KG1 (cell line): ENCODE measurements around the gene NLRX1.
A peak's percentile ranks its signal among the peaks of the same experiment; 100 is the strongest.
"Not testable (repeated sequence)": the region's sequence is repeated elsewhere in the genome, so short reads cannot be mapped to it uniquely, and the experiment has no call there.

ENCODE experiments used
- DNase-seq: peaks from one replicate; lab custom pipeline; 2025; lab: John Stamatoyannopoulos, UW

Gene NLRX1, protein sequence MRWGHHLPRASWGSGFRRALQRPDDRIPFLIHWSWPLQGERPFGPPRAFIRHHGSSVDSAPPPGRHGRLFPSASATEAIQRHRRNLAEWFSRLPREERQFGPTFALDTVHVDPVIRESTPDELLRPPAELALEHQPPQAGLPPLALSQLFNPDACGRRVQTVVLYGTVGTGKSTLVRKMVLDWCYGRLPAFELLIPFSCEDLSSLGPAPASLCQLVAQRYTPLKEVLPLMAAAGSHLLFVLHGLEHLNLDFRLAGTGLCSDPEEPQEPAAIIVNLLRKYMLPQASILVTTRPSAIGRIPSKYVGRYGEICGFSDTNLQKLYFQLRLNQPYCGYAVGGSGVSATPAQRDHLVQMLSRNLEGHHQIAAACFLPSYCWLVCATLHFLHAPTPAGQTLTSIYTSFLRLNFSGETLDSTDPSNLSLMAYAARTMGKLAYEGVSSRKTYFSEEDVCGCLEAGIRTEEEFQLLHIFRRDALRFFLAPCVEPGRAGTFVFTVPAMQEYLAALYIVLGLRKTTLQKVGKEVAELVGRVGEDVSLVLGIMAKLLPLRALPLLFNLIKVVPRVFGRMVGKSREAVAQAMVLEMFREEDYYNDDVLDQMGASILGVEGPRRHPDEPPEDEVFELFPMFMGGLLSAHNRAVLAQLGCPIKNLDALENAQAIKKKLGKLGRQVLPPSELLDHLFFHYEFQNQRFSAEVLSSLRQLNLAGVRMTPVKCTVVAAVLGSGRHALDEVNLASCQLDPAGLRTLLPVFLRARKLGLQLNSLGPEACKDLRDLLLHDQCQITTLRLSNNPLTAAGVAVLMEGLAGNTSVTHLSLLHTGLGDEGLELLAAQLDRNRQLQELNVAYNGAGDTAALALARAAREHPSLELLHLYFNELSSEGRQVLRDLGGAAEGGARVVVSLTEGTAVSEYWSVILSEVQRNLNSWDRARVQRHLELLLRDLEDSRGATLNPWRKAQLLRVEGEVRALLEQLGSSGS

DNA sequence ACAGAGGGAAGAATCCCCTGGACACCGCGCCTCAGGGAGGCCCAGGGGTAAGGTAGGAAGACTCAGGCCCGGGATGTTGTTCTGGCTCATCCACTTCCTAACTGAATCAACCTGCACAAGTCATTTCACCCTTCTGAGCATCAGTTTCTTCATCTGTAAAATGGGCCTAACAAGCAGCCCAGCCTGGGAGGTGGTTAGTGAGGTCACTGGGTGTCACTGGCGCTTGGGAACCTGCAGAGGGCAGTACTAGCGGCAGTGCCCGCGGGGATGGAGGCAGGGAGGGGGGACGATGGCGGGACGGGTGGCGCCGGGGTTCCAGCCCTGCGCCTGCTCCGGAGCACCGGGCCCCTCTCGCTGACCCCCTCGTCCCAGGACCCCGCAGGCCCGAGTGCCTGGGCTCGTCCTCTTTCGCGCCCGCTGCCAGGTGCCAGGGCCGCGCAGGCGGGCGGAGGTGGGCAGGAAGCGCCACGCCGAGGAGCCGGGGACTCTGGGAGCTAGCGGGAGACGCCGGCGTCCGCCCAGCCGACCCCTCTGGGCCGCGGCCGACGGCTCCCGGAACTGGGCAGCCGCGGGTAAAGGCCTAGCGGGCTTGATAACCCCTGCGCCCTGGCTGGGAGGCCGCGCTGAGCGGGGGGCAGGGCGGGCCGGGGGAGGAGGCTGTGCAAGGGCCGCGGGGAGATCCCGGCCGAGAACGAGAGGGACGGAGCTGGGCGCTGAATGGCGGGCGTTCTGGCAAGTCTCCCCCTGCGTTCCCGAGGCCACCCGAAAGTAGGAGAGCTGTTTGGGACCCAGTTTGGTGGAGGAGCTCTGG, at the start of gene NLRX1:
Gene NLRX1, plus strand, starts transcription at position 255 of the 811 bp plus-strand sequence. CDS start 2,679 bp downstream, outside the sequence.
- DNase-seq, result peak; percentile 89

DNA sequence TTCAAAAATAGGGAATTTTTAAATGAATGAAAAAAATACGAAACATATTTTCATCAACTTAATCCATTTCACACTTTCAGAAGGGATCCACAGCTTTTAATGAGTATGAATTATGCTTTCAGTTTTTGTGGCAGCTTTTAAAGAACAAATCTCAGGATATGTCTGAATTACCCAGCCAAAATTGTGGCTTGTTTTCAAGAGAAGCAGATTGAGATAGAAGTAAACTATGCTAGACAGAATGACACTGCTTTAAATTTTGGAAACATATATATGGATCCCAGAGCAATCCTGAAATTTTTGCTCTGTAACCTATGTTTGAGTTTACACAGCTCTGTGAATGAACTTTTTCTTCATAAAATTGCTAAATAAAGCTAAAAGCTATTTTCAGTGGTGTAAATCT, 49.6 kb upstream of the NLRX1 start:
- DNase-seq, result no peak

DNA sequence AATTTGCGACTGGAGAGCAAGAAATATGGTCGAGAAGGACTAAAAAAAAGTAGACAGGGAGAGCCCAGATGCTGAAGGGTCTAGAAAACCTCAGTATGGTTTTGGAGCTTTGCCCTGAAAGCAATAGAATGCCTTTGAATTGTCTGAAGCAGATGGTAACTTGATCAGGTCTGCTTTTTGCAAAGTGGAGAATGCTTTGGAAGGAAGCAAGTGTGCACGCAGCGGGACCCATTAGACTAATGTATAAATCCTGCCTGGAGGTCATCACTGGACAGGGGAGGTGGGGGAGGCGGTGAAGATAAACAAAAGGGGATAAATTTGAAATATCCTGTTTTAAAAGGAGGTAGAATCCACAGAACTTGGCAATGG, 47.9 kb upstream of the NLRX1 start:
- no peak for DNase-seq

DNA sequence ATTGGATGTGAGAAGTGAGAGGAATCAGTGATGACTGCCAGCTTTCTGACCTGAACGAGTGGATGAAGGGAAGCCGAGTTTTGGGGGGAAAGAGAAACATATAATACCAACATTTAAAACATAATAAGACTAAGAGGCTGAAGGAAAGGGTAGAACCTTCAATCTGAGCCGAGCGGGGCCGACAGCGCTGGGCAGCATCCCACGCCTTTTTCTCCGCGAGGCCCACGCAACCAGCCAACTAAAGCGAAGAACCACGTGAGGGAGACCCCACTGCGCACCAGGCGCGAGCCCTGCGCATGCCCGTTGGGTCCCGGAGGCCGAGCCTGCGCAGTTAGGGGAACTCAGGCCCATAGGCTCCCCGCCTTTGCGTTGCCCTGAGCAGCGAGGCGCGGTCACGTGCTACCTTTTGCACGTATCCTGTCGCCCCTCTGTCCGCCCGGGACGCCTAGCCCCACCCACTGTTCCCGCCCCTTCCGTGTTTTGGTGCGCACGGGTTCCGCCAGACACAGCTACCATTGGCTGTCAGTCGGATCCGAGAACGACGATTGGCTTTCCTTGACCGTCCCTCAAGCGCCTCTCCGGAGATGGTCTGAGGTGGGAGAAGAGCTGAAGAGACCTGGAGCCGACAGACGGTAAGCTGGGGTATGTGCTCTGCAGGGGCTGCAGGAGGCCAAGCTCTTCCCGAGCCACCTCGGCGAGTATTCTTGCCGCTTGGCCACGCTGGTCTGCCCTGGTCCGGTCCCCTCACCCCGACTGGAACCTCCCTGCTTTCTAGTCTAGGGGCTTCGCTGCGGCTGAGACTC, 47.3 kb upstream of the NLRX1 start, which contains the start of gene HINFP:
Gene HINFP, plus strand, starts transcription at position 573 of the 803 bp plus-strand sequence. CDS start 5,365 bp downstream, outside the sequence.
- DNase-seq, result peak; percentile 100

DNA sequence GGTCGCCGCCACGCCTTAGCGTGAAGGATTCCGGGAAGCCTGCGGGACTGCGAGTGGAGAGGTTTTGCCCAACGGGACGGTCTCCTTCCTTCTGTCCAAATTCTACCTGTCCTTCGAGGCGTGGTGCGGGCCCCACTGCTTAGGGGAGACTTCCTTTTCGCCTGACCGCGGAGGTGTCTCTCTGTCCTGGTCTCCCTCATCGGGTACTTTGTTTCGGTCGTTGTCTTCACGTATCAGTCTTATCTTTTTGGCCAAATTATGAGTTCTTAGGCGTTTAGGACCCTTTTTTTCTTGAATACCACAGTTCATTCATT, 46.8 kb upstream of the NLRX1 start:
- DNase-seq, result peak; percentile 26

DNA sequence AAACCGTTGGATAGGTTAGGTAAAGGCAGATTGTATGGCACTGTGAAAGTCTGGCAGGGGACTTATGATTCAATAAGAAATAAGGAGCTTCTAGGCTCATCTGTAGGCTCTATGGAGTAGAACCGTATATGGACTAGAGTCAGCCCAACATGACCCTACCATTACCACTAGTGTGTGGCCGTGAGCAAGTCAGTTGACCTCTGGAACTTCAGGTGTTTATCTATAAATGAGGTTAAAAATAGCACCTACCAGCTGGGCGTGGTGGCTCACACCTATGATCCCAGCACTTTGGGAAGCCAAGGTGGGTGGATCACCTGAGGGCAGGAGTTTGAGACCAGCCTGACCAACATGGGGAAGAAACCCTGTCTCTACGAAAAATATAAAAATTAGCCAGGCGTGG, 42.7 kb upstream of the NLRX1 start:
- DNase-seq, result no peak

DNA sequence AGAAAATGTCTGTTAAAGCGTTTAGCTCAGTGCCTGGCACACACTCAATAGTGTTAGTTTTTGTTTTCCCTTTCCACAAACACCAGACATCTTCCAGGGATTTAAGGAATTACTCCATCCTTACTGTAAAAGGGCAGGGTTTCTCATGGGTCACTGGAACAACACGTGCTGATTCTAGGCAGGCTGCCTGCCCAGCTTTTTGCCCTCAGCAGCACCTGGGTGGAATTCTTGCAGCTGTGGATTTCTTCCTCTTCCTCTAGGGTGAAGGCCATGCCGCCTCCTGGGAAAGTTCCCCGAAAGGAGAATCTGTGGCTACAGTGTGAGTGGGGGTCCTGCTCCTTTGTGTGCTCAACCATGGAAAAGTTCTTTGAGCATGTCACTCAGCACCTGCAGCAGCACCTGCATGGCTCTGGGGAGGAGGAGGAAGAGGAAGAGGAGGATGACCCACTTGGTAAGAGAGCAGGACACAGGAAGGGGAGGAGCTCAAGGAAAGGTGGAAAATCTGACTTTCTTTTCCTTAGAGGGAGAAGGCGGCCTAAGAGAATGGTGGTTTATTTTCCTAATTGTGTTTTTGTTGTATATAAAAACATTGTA, 41.8 kb upstream of the NLRX1 start:
- DNase-seq, result no peak

DNA sequence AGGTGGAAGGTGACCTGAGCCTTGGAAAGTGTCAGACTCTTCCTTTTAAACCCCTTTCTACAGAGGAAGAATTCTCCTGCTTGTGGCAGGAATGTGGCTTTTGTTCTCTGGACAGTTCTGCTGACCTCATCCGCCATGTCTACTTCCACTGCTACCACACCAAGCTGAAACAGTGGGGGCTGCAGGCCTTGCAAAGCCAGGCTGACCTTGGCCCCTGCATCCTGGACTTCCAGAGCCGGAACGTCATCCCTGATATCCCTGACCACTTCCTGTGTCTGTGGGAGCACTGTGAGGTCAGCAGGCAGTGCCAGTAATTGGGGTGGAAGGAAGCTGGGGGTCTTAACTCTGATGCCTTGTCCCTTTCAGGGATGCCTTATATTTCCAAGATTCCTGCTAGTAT, 37.9 kb upstream of the NLRX1 start:
- no peak for DNase-seq

DNA sequence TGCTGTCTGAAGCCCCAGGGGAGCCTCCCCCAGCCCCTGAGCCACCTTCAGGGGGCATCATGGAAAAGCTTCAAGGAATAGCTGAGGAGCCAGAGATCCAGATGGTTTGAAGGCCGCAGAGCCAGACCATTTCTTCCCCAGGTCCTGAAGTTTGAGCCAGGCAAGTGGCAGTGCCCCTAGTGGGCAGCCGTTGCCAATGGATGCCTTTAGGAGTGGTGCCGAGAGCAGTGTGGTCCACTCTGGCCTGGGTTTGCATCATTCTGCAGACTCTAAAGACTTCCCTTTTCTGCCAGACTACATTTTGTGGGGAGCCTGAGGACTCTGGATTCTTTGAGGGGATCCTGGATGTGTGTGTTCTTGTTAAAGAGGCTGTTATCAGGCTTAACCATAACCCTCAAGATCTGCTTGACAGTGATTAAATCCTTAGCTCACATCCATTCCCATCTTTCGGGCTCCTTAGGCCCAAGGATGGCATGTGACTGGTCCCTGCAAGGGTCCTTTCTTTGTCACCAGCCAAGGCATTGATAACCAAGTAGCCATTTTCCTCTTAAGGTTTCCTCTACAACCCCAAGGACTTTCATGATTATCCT, 34.0 kb upstream of the NLRX1 start:
- DNase-seq, result no peak

DNA sequence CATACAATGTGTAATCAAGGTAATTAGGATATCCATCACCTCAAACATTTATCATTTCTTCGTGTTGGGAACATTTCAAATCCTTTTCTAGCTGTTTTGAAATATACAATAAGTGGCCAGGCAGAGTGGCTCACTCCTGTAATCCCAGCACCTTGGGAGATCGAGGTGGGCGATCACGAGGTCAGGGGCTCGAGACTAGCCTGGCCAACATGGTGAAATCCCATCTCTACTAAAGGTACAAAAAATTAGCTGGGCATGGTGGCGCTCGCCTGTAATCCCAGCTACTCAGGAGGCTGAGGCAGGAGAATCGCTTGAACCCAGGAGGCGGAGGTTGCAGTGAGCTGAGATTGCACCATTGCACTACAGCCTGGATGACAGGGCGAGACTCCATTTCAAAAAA, 29.2 kb upstream of the NLRX1 start:
- not testable (repeated sequence) for DNase-seq

DNA sequence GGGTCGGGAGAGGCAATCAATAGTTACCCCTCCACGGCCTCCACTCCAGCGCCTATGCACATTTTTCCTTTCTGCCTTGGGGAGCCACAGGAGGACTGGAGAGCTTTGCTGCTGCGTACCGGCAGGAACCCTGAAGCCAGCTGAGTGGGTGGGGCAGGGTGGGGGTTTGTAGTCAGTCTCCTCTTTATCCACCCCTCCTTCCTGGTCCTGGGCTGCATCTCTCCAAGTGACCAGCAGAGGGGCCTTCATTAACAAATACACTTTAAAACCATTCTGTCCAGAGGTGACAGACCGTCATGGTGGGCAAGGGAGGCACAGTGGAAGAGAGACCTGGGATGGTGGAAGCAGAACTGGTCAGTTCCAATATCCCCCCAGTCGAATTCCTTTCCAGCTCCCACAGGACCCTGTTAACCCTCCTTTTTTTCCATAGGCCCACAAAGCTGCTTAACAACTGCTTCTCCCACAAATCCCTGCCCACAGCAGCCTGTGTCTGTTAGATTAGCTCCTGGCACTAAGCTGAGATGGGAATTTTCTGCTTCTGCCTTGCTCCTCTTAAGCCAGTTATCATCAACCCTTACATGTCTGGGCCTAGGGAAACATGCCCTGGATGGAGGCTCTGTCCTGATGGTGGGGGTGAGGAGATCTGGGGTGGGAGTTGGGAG, 23.6 kb upstream of the NLRX1 start:
- DNase-seq, result peak; percentile 21

DNA sequence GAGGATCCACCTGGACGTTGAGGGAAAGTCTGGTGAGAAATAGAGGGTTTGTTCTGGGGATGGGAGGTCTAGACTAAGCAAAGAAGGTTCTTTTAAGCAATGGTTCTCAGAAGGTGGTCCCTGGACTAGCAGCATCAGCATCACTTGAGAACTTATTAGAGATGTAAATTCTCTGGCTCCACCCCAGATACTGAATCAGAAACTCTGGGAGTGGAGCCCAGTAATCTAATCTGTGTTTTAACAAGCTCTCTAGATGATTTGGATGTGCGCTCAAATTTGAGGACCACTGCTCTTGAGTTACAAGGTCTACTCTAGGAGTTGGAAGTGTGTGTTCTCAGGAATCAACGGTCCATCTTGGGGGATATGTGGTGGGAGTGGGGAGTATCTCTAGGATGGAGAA, 23.0 kb upstream of the NLRX1 start:
- no peak for DNase-seq

DNA sequence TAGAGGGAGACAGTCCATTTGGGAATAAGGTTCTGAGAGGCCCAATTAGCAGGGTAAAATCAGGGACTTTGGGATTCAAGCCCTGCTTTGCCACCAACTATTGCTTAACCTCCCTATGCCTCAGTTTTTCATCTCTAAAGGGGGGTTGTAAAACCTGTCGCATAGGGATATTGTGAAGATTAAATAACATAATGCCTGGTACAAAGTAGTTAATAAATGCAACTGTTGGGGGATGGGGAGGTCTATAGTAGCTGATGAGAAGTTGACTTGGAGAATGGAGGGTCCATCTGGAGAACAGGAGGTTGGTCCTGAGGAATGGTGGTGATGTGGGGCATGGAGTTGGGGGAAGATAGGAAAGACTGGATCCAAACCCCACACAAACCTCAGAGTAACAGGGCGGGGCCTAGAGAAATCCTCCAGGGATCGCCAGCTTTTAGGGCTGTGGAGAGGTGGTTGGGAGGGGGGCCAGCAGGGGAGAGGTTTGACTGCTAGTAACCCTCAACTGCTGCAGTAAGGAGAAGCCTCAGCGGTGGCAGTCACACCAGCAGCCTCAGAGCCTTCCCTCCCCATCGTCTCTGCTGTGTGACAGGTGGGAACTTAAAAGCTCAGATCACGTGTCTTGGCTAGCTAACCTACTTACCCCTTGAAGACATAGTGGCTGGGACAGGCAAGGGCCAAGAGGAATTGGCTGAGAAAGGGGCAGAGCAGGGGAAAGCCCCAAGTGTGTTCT, 20.8 kb upstream of the NLRX1 start:
- no peak for DNase-seq

DNA sequence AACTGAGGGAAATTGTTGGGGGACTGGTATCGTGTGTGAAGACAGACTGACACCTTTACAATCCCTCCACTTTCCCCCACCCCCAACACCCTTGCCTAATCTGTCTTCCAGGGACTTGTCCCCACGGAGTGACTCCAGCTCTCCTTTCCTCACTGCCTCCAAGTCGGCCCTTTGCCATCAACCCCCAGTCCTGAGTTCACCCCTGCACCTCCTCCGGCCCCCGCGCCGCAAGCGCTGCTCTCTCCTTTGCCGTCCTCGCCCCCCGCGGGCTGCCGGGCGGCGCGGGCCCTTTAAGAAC, 19.9 kb upstream of the NLRX1 start:
- no peak for DNase-seq

DNA sequence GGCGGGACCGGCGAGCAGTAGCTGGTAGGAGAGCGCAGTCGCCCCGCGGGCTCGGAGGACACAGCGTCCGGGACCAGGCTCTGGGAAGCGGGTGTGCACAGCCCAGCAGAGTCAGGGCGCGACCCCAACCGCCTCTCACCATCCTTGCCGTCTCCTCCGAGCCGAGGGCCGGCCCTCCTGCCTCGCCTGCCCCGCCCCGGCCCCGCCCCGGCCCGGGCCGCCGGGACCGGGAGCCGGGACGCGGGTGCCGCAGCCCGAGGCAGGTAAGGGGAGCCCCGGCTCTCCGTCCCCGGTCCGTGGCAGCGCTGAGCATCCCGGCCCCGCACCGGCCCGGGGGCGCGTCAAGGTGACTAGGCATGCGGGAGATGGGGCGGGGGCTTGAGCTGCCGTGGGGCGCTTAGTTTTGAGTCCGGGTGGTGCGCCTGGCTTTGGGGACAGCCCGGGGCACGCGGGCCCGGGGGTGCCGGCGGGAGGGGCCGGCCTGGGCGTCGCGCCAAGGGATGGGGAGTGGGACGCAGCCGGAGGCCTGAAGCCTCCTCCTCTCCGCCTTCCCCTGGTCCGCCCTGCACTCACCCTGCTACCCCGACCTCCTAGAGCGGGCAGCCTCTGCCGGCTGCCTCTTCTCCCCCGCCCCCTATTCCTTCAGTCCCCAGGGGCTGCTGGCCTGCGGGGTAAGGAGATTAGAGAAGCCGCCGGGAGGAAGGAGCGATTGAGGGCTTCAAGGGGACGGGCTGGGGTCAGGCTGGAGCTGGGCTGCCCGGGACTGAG, 19.3 kb upstream of the NLRX1 start, which contains the start of gene ABCG4:
Gene ABCG4, plus strand, starts transcription at position 35 of the 768 bp plus-strand sequence. CDS start 914 bp downstream, outside the sequence.
- no peak for DNase-seq

DNA sequence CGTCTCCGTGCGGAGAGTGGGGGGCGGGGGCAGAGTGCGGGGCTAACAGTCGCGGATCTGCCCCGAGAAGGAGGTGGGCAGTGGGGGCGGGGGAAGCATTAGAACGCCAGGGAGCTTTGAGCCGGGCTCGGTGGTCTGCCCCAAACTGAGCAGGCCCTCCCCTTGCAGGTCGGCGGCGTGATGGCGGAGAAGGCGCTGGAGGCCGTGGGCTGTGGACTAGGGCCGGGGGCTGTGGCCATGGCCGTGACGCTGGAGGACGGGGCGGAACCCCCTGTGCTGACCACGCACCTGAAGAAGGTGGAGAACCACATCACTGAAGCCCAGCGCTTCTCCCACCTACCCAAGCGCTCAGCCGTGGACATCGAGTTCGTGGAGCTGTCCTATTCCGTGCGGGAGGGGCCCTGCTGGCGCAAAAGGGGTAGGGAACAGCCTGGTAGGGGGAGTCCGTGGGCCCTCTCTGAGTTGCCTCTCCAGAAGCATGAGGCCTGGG, 18.7 kb upstream of the NLRX1 start:
- DNase-seq, result no peak

DNA sequence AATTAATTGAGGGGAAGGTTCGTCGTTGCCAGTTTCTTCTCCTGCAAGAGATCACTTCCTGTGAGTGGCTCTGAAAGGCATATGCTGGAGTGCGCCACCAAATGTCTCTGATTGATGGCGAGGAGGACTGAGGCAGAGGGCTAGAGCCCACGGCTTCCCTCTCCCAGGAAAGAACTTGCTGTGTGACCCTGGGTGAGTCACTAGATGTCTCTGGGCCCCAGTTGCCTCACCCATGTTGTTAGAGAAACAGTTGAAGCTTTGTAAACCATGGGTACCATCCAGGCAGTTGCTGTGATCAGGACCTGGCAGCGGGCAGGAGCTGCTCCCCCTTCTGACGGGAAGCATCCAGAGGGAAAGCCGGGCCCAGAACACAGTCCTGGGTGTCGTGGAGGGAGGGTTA, 16.5 kb upstream of the NLRX1 start:
- DNase-seq, result no peak

DNA sequence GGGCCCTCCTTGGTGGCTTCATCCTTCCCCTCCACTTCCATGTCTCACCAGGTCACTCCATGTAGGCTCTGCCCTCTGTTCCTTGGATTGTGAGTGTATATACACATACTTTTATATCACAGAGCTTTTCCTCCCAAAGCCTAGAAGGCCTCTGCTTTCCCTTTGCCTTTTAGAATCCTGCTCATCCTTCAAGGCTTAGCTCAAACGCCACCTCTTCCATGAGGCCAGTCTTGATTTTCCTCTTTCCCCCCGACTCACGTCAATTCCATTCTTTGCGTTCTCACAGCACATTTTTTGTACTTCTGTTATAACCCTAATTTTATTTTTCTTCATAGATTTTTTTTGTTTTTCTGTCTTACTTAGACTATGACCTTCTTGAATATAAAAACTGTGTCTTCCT, 15.9 kb upstream of the NLRX1 start:
- DNase-seq, result no peak
